Anterior cingulate cortex (tissue), 58 donors: Measurements from ENCODE around the gene SCIN.

Experiments
- DNase-seq, 58 donors: peaks; one replicate each; lab custom pipeline; 2025; lab: John Stamatoyannopoulos, UW

SCIN gene

GRCh38 chr7:12565873-12566272 is 4.6 kb upstream of the SCIN start:
- DNase-seq, result no peak

DNA sequence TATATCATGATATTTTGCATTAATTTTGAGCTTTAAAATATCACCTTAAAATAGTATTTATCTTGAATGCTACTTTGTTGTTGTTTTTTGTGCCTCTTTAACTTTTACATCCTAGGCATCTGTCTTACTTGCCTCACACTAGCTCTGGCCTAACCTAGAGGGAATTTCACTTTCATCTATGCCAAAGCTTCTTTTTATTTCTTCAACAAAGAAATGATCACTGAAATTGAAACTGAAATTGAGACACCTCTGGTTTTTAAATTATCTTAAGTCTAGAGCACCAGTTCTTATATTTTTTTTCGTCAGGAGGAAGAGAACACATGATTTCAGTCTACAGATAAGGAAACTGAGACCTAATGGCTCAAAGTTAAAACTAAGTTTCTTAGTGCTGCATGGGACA is 3.5 kb upstream of the SCIN start:
- DNase-seq, result no peak

- DNase-seq, result no peak
Measured at GRCh38 chr7:12569673-12570072, 847 bp upstream of the SCIN start.

- DNase-seq, result peak in 1 of 58 donors; percentile 51
Measured at GRCh38 chr7:12570168-12570533, 369 bp upstream of the SCIN start.

GRCh38 chr7:12571691-12572090 is 1.2 kb downstream of the SCIN start:
- DNase-seq, result no peak

- DNase-seq, result no peak
Measured at GRCh38 chr7:12572941-12573575, 2.5 kb downstream of the SCIN start.

GRCh38 chr7:12573885-12574284 is 3.4 kb downstream of the SCIN start:
- DNase-seq, result no peak

- DNase-seq, result no peak
Measured at GRCh38 chr7:12578930-12579640, 8.6 kb downstream of the SCIN start.

GRCh38 chr7:12581897-12582296 is 11.4 kb downstream of the SCIN start:
- DNase-seq, result no peak

DNA sequence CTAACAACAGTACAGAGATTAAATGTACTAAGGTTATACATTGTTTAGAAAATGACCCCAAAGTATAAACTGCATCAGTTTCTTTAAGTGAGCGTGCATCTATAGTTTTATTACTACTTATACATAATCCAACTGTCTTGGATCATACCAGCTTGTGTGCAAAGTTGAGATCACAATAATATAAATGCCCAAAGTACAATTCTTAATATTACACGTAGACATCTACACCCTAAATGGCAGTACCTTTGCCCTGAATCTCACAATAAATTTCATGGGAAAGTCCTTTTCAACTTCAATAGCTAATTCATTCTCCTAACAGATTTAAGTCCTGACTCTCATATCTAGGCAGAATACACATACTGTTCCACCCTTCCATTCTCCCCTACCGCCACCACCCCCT is 11.8 kb downstream of the SCIN start:
- DNase-seq, result no peak

DNA sequence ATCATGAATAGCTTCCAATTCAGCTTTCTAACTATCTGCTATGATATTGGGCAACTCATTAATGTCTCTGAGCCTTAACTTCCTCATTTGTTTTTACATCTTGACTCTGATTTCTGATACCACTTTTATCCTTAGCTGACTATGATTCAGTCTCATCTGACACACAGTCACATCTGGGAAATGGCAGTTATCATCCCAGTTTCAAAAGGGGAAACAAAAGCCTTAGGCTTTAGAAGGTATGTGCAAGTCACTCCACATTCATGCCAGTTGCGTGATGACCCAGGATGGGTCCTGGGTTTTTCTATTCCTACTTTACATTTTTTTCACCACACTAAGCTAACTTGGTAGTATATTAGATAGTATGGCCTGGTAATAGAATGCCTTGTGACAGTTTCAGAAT is 12.7 kb downstream of the SCIN start:
- DNase-seq, result no peak

- no peak for DNase-seq
Measured at GRCh38 chr7:12583922-12584321, 13.4 kb downstream of the SCIN start.

GRCh38 chr7:12584930-12585329 is 14.4 kb downstream of the SCIN start:
- DNase-seq, result peak in 12 of 58 donors; percentile 2 to 69 (median 22)

DNA sequence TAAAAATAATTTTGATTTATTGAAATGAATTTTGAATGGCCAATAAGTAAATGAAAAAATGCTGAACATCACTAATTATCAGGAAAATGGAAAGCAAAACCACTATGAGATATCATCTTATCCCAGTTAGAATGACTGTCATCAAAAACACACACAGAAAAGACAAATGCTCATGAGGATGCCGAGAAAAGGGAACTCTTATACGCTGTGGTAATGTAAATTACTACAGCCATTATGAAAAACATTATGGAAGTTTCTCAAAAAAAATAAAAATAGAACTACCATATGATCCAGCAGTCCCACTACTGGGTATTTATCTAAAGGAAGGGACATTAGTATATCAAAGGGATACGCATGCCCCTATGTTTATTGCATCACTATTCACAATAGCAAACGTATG is 15.8 kb downstream of the SCIN start:
- no peak for DNase-seq

DNA sequence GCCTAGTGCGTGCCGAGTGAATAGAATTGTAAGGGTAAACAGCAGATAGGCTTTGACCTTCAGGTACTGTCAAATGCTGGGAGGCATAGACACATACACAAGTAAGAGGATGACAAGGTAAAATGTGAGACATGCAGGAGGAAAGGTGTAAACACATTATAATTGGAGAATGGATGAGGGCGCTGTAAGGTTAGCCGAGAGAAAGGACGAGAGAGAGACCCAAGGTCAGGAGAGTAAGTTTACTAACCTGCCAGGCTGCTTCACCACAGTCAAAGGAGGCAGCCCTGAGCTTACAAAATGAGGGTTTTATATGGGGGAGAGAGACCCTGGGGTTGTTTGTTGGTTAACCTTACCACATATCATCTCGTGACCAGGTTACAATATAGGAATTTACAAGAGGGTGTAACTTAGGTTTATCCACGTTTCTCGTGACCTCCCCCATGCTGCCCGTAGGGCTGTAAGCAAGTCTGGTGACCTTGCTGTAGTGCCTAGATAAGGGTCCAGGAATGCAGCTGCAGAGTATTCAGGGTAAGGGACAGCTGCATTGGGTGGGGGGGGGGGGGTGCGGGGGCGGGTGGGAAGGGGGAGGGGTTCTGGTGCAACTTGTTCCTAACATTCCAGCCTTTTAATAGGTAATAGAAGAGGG is 17.9 kb downstream of the SCIN start:
- DNase-seq, result no peak

GRCh38 chr7:12590559-12590958 is 20.0 kb downstream of the SCIN start:
- no peak for DNase-seq

DNA sequence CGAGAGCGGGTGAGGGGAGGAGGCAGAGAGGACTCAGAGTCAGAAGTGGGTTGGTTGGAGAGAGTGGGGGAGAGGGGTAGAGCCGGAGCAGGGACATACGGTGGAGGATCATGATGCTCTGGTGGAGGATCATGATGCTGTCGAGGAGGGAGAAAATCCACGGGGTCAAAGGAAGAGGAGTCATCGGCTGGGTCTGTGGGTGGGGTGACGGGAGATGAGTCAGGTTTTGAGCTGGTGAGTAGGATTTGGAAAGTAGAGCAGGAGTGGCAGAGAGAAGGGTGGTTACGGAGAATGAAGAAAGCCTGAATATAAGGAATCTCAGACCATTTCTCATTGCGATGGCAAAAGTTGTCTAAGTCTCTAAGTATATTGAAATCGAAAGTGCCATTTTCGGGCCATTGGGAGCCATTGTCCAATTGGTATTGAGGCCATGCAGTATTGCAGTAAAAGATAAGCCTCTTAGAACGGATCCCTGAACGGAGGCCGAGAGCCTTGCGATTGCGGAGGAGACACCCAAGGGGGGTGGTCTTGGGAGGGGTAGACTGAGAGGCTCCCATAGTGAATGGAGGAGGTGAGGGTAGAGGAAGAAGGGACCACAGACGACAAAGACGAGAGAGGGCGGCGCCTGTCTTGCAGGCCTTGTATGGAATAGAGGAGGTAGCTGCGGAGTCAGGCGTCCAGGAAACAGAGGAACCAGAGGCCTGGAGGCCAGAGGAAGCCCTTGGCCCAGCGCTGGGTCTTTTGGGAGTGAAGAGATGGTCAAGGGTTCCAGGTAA is 23.8 kb downstream of the SCIN start:
- no peak for DNase-seq

DNA sequence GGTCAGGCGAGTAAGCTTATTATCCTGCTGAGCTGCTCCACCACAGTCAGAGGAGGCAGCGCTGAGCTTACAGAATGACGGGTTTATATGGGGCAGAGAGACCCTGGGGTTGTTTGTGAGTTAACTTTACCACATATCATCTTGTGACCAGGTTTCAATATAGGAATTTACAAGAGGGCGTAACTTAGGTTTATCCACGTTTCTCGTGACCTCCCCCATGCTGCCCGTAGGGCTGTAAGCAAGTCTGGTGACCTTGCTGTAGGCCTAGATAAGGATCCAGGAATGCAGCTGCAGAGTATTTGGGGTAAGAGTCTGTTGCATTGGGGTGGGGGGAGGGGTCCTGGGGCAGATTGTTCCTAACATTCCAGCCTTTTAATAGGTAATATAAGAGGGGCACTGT is 24.6 kb downstream of the SCIN start:
- DNase-seq, result no peak

DNA sequence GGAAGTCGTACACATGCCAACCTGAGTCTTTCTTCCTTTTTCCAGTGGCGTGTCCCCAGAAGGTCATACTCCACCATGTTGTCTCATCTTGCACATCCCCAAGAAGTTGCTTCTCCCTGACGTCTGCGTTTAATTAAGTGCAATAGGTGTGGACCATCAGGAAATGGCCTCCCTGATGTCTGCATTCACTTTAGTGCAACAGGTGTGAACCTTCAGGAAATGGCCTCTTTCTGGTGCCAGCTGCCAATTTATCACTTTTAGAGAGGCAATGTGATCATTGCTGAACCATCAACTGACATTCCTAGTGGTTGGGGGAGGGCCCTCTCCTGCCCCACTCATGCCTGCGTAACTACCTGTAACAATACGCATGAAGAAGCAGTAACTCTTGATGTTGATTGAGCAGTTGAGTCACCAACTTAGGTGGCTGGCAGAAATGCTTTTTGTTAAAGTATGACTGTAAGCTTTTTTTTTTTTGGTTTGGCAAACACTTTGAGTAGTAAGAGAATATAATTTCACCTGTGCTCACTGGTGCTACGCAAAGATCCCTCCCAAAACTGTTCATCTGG is 25.8 kb downstream of the SCIN start:
- no peak for DNase-seq

GRCh38 chr7:12601302-12601869 is 30.9 kb downstream of the SCIN start:
- no peak for DNase-seq

GRCh38 chr7:12607134-12607533 is 36.6 kb downstream of the SCIN start:
- no peak for DNase-seq
